ENCODE measurements around the gene SCP2. TPM values are rescaled to one million over a fixed set of nuclear protein-coding genes. Genes with fewer than 3 reads are reported as not detected.

Gene SCP2
- total RNA-seq, 3 donors from 2014 or later = 228 to 272 (median 267) TPM

DNA sequence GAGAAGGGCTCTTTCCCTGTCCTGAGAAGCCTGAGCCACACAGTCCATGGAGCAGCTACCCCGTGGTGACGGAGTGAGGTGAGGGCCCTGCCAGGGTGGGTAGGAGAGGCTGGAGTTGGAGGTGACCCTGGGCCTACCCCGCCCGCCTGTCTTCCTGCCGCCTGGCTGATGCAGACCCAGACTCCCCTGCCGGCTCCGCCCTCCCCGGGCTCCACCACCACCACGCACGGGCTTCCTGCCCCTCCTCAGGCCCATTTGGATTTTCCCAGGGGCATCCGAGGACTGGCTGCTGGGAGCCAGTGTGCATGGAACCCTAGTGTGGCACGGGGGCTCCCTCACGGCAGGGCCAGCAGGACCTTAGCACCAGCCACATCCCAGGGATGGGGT, 167.4 kb downstream of the SCP2 start:
- Histone ChIP-seq H3K9me3 (peaks cover 3% of the 10 kb centered on the region), H3K4me1 (ENCODE audit: low read depth) (peaks cover 7% of the 10 kb centered on the region), H3K4me3 (no peak overlapping the region), H3K36me3 (ENCODE audit: low read depth) (no peaks in the 10 kb centered on the region)
- DNase-seq = no peak
- intact Hi-C loops (cut with DNase I, micrococcal nuclease) = no loop called here
- no peak for ATAC-seq
- TF ChIP-seq, protein P1, sequence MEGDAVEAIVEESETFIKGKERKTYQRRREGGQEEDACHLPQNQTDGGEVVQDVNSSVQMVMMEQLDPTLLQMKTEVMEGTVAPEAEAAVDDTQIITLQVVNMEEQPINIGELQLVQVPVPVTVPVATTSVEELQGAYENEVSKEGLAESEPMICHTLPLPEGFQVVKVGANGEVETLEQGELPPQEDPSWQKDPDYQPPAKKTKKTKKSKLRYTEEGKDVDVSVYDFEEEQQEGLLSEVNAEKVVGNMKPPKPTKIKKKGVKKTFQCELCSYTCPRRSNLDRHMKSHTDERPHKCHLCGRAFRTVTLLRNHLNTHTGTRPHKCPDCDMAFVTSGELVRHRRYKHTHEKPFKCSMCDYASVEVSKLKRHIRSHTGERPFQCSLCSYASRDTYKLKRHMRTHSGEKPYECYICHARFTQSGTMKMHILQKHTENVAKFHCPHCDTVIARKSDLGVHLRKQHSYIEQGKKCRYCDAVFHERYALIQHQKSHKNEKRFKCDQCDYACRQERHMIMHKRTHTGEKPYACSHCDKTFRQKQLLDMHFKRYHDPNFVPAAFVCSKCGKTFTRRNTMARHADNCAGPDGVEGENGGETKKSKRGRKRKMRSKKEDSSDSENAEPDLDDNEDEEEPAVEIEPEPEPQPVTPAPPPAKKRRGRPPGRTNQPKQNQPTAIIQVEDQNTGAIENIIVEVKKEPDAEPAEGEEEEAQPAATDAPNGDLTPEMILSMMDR (IDR thresholded peaks at IDR 0.05) = no peak

Small RNAs within 50 kb of the gene (microRNA-seq; reads per million reads assigned to microRNA genes)
- gene MIR1273F (not detected), gene MIR1273G (not detected), gene MIR5095 (not detected)

Other genes with a start within 250 kb of the SCP2 start
- gene COA7, start 228.9 kb upstream of the SCP2 start, total RNA-seq = 10 to 100 TPM; 18.6 to 22.0 (median 20.3) TPM
- 10 to 100 TPM; 28.6 to 56.6 (median 35.7) TPM for gene ZYG11B, start 200.8 kb upstream of the SCP2 start, total RNA-seq
- gene ZYG11A, start 84.5 kb upstream of the SCP2 start, total RNA-seq = under 1 TPM in 2 of 3 donors, not detected in 1; 0.07 to 0.12 TPM
- gene ECHDC2, start 5.5 kb upstream of the SCP2 start, total RNA-seq = 100 to 1,000 TPM; 150 to 196 (median 162) TPM
- 10 to 100 TPM in 2 of 3 donors, 1 to 10 TPM in 1; 5.8 to 69.2 (median 18.1) TPM for gene PODN, start 134.9 kb downstream of the SCP2 start, total RNA-seq
- gene SLC1A7, start 215.4 kb downstream of the SCP2 start, total RNA-seq = under 1 TPM; 0.72 to 0.98 (median 0.93) TPM